MV-4-11 (cell line): ENCODE results near the gene LHPP.

Source experiments
- DNase-seq: peaks from one replicate; lab custom pipeline; 2025; lab: John Stamatoyannopoulos, UW

Gene LHPP

GRCh38 chr10:124658591-124659242 lies 197.1 kb downstream of the LHPP start:
- no peak for DNase-seq

- DNase-seq: no peak
These were observed 197.8 kb downstream of the LHPP start for GRCh38 chr10:124659380-124659779.

GRCh38 chr10:124660404-124661125 lies 198.9 kb downstream of the LHPP start:
- DNase-seq: no peak

GRCh38 chr10:124661660-124662180 lies 200.1 kb downstream of the LHPP start:
- DNase-seq: no peak

GRCh38 chr10:124663228-124663627 lies 201.6 kb downstream of the LHPP start:
- DNase-seq: no peak
